OCI-LY1 (cell line): ENCODE results near the gene YEATS4.

Experiments used
- CTCF ChIP-seq: fragments of 200-600 bp; sonication (generic), shearing (Covaris generic); IDR thresholded peaks from 2 replicates; pipeline ENCODE4 v1.5.1; 2017; ENCODE audit warnings: mild to moderate bottlenecking, antibody characterized with exemption, low read length, moderate library complexity, mixed read lengths
- EZH2 ChIP-seq: fragments of 200-600 bp; sonication (generic), shearing (Covaris generic); IDR thresholded peaks from 2 replicates; pipeline ENCODE4 v1.8.0; 2017; ENCODE audit warnings: borderline replicate concordance, mixed run types, mild to moderate bottlenecking, antibody characterized with exemption, low read length, moderate library complexity, mixed read lengths

DNA sequence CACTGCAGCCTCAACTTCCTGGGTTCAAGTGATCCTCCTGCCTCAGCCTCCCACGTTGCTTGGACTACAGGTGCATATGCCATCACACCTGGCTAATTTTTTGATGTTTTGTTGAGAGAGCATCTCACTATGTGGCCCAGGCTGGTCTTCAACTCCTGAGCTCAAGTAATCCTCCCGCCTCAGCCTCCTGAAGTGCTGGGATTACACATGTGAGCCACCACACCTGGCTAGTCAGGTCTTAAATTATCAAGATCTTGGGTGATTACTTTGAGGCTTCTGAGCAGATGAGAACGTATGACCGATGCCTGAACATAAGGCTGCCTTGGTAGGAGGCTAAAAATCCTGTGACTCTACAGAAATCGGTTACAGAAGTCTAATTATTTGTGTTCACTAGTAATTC, 57.7 kb downstream of the YEATS4 start:
- TF ChIP-seq CTCF (no peak), EZH2 (no peak)
